HG03097 (cell line): Measurements from ENCODE around the gene LHFPL2.
"Not testable (repeated sequence)": the region's sequence is repeated elsewhere in the genome, so short reads cannot be mapped to it uniquely, and the experiment has no call there.

ENCODE experiments used
- ATAC-seq: cut with Tn5 transposase; IDR thresholded peaks from one replicate; pipeline ENCODE4 v1.9.1; 2021; ENCODE audit not compliant: unreplicated experiment, low FRiP score

LHFPL2 gene

GRCh38 chr5:78666975-78667374 is 18.4 kb upstream of the LHFPL2 start:
- not testable (repeated sequence) for ATAC-seq

GRCh38 chr5:78666041-78666444 is 17.5 kb upstream of the LHFPL2 start:
- no peak for ATAC-seq

- no peak for ATAC-seq
Measured at GRCh38 chr5:78665534-78665933, 17.0 kb upstream of the LHFPL2 start.

GRCh38 chr5:78662323-78662722 is 13.8 kb upstream of the LHFPL2 start:
- no peak for ATAC-seq

DNA sequence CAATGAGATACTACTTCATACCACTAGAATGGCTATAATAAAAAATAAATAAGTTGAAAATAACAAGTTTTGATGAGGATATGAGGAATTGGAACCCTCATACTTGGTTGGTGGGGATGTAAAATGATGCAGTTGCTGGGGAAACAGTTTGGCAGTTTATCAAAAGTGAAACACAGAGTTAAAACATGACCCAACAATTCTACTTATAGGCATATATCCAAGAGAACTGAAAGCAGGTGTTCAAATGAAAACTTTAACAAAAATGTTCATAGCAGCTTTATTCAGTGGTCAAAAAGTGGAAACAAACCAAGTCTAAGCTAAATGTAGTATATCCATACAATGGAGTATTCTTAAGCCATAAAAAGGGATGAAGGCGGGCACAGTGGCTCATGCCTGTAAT is 13.1 kb upstream of the LHFPL2 start:
- ATAC-seq: no peak

DNA sequence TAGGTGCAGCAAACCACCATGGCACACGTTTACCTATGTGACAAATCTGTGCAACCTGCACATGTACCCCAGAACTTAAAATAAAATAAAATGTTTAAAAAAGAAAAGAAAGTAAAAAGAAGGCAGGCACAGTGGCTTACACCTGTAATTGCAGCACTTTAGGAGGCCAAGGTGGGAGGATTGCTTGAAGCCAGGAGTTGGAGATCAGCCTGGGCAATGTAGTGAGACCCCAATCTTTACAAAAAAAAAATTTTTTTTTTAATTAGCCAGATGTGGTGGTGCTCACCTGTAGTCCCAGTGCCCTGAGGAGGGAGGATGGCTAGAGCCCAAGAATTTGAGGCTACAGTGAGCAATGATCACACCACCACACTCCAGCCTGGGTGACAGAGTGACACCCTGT is 12.5 kb upstream of the LHFPL2 start:
- ATAC-seq: no peak

GRCh38 chr5:78660401-78660800 is 11.8 kb upstream of the LHFPL2 start:
- ATAC-seq: no peak

- ATAC-seq: no peak
Measured at GRCh38 chr5:78659714-78660113, 11.1 kb upstream of the LHFPL2 start.

- no peak for ATAC-seq
Measured at GRCh38 chr5:78659114-78659513, 10.5 kb upstream of the LHFPL2 start.

- ATAC-seq: no peak
Measured at GRCh38 chr5:78657201-78657600, 8.6 kb upstream of the LHFPL2 start.

- ATAC-seq: no peak
Measured at GRCh38 chr5:78655746-78656290, 7.2 kb upstream of the LHFPL2 start.

- no peak for ATAC-seq
Measured at GRCh38 chr5:78654386-78654785, 5.8 kb upstream of the LHFPL2 start.

DNA sequence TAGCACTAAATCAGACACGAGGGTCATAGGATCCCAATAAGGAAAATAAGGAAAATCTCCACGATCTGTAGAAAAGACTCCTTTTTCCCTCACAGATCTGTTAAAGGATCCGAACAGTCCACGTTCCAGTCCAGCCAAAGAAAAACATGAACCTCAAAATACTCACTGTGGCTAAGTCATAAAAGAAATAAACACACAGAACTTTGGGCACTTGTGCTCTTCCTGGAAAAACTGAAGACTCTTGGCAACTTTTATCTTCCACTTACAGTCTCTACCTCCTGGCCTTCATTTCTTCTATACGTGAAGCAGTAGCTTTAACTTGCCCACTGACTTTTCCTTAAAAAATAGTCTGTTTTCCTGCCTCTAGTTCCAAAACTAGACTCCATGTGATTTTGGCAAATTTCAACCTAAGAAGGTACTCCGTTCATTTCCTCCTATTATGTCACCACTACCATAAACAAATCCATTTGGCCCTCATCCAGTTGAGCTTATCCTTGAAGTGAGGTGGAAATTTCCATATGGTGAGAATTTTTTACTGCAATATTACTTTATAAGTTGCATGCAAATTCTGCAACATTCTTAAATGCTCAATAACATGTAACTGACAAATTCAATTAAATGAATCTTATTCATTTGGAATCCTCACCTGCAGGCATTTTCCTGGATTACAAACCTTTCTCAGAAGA is 5.3 kb upstream of the LHFPL2 start:
- no peak for ATAC-seq

DNA sequence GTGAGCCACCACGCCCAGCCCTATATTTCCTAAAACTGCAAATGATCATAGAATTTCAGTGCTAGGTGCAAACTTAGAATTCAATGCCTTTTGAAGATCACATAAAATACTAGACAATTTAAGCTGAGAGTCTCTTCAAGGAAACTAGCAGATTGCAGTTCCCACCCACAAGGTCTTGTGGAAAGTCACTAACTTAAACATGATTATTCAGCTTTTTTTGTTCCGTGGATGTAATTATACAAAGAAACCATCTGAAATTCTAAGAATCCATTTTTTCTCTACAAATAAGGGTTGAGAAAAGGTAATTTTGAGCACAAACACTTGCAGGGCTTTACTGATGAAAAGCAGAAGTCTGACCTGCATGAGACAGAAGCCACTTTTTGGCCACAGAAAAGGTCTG is 4.5 kb upstream of the LHFPL2 start:
- no peak for ATAC-seq

- ATAC-seq: no peak
Measured at GRCh38 chr5:78651468-78651867, 2.9 kb upstream of the LHFPL2 start.

DNA sequence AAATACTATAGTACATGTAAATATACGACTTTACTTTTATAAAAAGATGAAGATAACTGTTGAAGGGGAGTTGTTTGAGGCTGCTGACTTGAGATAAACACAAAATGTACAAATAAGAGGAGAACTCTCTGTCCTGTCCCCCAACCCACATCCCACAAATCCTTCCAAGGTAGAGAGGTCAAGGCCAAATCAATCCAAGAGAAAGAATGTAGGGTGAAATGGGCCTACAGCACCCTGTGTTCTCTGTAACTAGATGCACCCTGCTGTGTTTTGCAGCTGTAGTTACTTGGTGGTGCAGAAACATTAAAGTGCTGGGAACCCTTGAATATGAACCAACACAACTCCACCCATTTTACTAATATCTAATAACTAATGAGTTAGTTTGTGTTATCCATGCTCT is 2.0 kb upstream of the LHFPL2 start:
- ATAC-seq: no peak

DNA sequence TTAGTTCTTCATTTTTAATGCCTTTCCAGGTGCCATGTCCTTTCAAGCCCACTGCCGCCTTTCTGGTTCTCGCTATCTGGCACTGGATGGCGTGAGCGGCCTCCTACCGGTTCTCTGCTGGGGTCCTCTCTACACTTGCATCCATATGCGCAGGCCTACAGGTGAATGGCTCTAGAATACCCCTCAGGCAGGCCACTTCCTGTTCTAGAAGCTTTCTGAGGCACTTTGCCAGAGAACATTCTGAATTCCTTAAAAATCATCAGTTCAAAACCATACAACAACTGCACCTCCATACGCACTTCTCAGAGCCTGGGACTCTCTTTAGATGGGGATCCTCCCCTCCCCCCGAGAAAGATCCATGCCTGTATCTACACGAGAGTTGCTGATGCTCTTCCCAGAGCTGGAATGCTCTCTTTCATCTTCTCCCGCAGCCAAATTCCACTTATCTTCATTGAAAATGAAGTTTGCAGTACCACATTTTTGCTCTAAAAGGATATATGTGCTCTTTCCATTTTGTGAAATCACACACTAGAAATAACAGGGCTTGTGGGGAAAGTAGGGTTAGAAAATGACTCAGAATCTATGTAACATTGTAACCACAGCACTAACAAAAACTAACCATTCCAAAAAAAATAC is 1.4 kb upstream of the LHFPL2 start:
- ATAC-seq: no peak

DNA sequence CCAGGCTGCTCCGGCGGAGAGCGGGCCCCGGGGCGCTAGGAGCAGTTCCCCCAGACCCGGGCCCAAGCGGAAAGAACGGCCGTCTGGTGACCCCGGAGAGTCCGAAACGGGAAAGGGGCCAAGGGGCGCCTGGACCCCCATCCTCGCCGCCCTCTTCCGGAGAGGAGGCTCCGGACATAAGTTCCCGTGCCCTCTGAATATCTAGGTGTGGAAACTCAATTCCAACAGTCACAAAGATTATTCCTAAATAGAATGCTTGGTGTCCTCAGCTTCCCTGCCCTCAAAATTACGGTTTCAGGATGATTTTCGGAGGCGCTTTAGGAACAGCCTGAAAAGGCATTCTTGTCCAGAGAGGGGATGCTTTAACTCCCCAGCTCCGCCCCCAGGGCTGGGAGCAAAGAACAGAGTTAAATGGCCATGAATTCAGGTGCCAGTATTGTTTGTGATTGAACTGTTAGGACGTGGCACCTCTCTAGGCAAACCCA is 681 bp upstream of the LHFPL2 start:
- ATAC-seq: no peak

GRCh38 chr5:78647838-78648358 is 674 bp downstream of the LHFPL2 start:
- ATAC-seq: peak; percentile 16

- ATAC-seq: no peak
Measured at GRCh38 chr5:78647351-78647818, 1.2 kb downstream of the LHFPL2 start.

- ATAC-seq: no peak
Measured at GRCh38 chr5:78644741-78645300, 3.8 kb downstream of the LHFPL2 start.
